Bronchial epithelial cell (primary cell): ENCODE data around the gene NAT8L. TPM values are rescaled to one million over a fixed set of nuclear protein-coding genes. Genes with fewer than 3 reads are reported as not detected.

Source experiments
- DNase-seq: peaks from one replicate; pipeline ENCODE4 v3.0.0-alpha.2; 2010; ENCODE audit warnings: low read depth
- FAIRE-seq: peaks from 2 replicates; lab custom pipeline; 2011; peaks lifted over from hg19 to GRCh38; lab: Jason Lieb, UNC
- H3K27me3 ChIP-seq: 2 replicates; pipeline ENCODE4 v1.5.1; 2011; ENCODE audit warnings: low read length; ENCODE audit not compliant: control insufficient read depth, insufficient read depth
- H3K36me3 ChIP-seq: 2 replicates; pipeline ENCODE4 v1.5.1; 2011; ENCODE audit warnings: low read length; ENCODE audit not compliant: control insufficient read depth, insufficient read depth
- H3K4me3 ChIP-seq: 2 replicates; pipeline ENCODE4 v1.5.1; 2011; ENCODE audit warnings: mild to moderate bottlenecking, low read depth, low read length, control low read depth
- CTCF ChIP-seq: IDR thresholded peaks from 2 replicates; pipeline ENCODE4 v1.5.1; 2011; ENCODE audit warnings: mild to moderate bottlenecking, moderate library complexity, low read length, control low read depth, inconsistent platforms; ENCODE audit not compliant: insufficient read depth, severe bottlenecking
- total RNA-seq: library from RNA; depleted of rRNA; stranded (reverse); fragments of >200 nt; gene quantifications from 2 replicates; pipeline ENCODE4 v1.2.1, GENCODE V29; 2014

NAT8L gene
- total RNA-seq, 1 donor from 2014 or later: not detected

- Histone ChIP-seq H3K36me3 (no peaks in the 10 kb centered on the region), H3K4me3 (no peak overlapping the region), H3K27me3 (peaks cover 12% of the 10 kb centered on the region)
- FAIRE-seq (no peak), DNase-seq (no peak)
- no peak for TF ChIP-seq CTCF
These were observed 3.2 kb downstream of the NAT8L start for GRCh38 chr4:2062168-2062807.

- FAIRE-seq (no peak), DNase-seq (no peak)
- TF ChIP-seq CTCF: no peak
- Histone ChIP-seq H3K36me3 (no peaks in the 10 kb centered on the region), H3K27me3 (peaks cover 5% of the 10 kb centered on the region), H3K4me3 (no peak overlapping the region)
These were observed 3.8 kb downstream of the NAT8L start for GRCh38 chr4:2062808-2063524.

- FAIRE-seq: no peak
- no peaks in the 10 kb centered on the region for H3K36me3 ChIP-seq
- no peak overlapping the region for H3K4me3 ChIP-seq
- TF ChIP-seq CTCF: no peak
- H3K27me3 ChIP-seq: peaks cover 2% of the 10 kb centered on the region
- no peak for DNase-seq
These were observed 4.6 kb downstream of the NAT8L start for GRCh38 chr4:2063557-2064275.

- TF ChIP-seq CTCF: no peak
- DNase-seq: no peak
- FAIRE-seq: no peak
- H3K4me3 ChIP-seq: no peak overlapping the region
- H3K27me3 ChIP-seq: peaks cover 2% of the 10 kb centered on the region
- no peaks in the 10 kb centered on the region for H3K36me3 ChIP-seq
These were observed 5.3 kb downstream of the NAT8L start for GRCh38 chr4:2064276-2064991.

GRCh38 chr4:2065106-2065930 is 6.2 kb downstream of the NAT8L start:
- Histone ChIP-seq H3K4me3 (no peak overlapping the region), H3K27me3 (peaks cover under 1% of the 10 kb centered on the region), H3K36me3 (no peaks in the 10 kb centered on the region)
- no peak for DNase-seq
- no peak for TF ChIP-seq CTCF
- no peak for FAIRE-seq
